Neural cell (in vitro differentiated cells): ENCODE results near the gene PTPRD. TPM values are rescaled to one million over a fixed set of nuclear protein-coding genes. Genes with fewer than 3 reads are reported as not detected.

Experiments
- H2AFZ ChIP-seq: fragments of 200-600, 300-800 bp; sonication (generic), shearing (Covaris generic); 2 replicates; pipeline ENCODE4 v1.6.0; 2014; ENCODE audit warnings: low read depth, mild to moderate bottlenecking, antibody characterized with exemption, low read length, moderate library complexity
- H3F3A ChIP-seq: fragments of 200-600 bp; shearing (Covaris generic); 2 replicates; pipeline ENCODE4 v1.6.1; 2016; ENCODE audit warnings: mild to moderate bottlenecking, moderate library complexity, mixed read lengths, antibody characterized with exemption, low read length; ENCODE audit not compliant: insufficient read depth, poor library complexity, severe bottlenecking
- H3K27ac ChIP-seq: fragments of 200-600, 300-800 bp; sonication (generic), shearing (Covaris generic); 2 replicates; pipeline ENCODE4 v1.5.1; 2014; ENCODE audit warnings: mild to moderate bottlenecking, low read length, moderate library complexity
- H3K27me3 ChIP-seq: fragments of 300-800, 200-600 bp; sonication (generic), shearing (Covaris generic); 2 replicates; pipeline ENCODE4 v1.6.0; 2014; ENCODE audit warnings: mild to moderate bottlenecking, low read depth, low read length, moderate library complexity; ENCODE audit not compliant: insufficient read depth
- H3K36me3 ChIP-seq: fragments of 300-800, 200-600 bp; sonication (generic), shearing (Covaris generic); 2 replicates; pipeline ENCODE4 v1.5.1; 2014; ENCODE audit warnings: mild to moderate bottlenecking, antibody characterized with exemption, low read length, moderate library complexity; ENCODE audit not compliant: insufficient read depth
- H3K4me2 ChIP-seq: fragments of 300-800, 200-600 bp; sonication (generic), shearing (Covaris generic); 2 replicates; pipeline ENCODE4 v1.6.0; 2014; ENCODE audit warnings: mild to moderate bottlenecking, low read length
- H3K4me3 ChIP-seq: fragments of 300-800, 200-600 bp; sonication (generic), shearing (Covaris generic); 2 replicates; pipeline ENCODE4 v1.5.1; 2014; ENCODE audit warnings: mild to moderate bottlenecking, low read length, moderate library complexity
- H3K79me2 ChIP-seq: fragments of 200-600 bp; shearing (Covaris generic); replicated peaks from 2 replicates; pipeline ENCODE4 v1.6.0; 2014; ENCODE audit warnings: mild to moderate bottlenecking, low read length, moderate library complexity; ENCODE audit not compliant: insufficient read depth
- H3K9ac ChIP-seq: fragments of 300-800, 200-600 bp; sonication (generic), shearing (Covaris generic); 2 replicates; pipeline ENCODE4 v1.6.1; 2016; ENCODE audit warnings: mild to moderate bottlenecking, low read length, mixed read lengths
- H3K9me2 ChIP-seq: fragments of 200-600 bp; shearing (Covaris generic); 2 replicates; pipeline ENCODE4 v1.6.1; 2016; ENCODE audit warnings: mild to moderate bottlenecking, low read length, mixed read lengths; ENCODE audit not compliant: insufficient read depth
- H3K9me3 ChIP-seq: fragments of 200-600, 300-800 bp; sonication (generic), shearing (Covaris generic); 2 replicates; pipeline ENCODE4 v1.6.1; 2016; ENCODE audit warnings: mild to moderate bottlenecking, mixed run types, low read length, moderate library complexity, mixed read lengths
- H4K20me1 ChIP-seq: fragments of 200-600 bp; shearing (Covaris generic); 2 replicates; pipeline ENCODE4 v1.6.1; 2016; ENCODE audit warnings: mild to moderate bottlenecking, mixed run types; ENCODE audit not compliant: insufficient read depth
- EP300 ChIP-seq: fragments of 450-650 bp; conservative IDR thresholded peaks from 2 replicates; pipeline ENCODE4 v1.6.1; 2014; ENCODE audit warnings: antibody characterized with exemption, mild to moderate bottlenecking, moderate library complexity; ENCODE audit not compliant: poor library complexity, severe bottlenecking
- EZH2 ChIP-seq: fragments of 200-600, 300-800 bp; shearing (Covaris generic), sonication (generic); IDR thresholded peaks from 2 replicates; pipeline ENCODE4 v1.6.1; 2014; ENCODE audit warnings: antibody characterized with exemption, low read length, borderline replicate concordance, mild to moderate bottlenecking; ENCODE audit not compliant: insufficient read depth, poor library complexity, severe bottlenecking
- MXI1 ChIP-seq: fragments of 450-650 bp; conservative IDR thresholded peaks from 2 replicates; pipeline ENCODE4 v1.6.1; 2014; ENCODE audit warnings: antibody characterized with exemption, mild to moderate bottlenecking; ENCODE audit not compliant: poor library complexity, severe bottlenecking
- POLR2AphosphoS5 ChIP-seq: IDR thresholded peaks from 2 replicates; pipeline ENCODE4 v1.6.1; 2012
- RAD21 ChIP-seq: fragments of 450-650 bp; conservative IDR thresholded peaks from 2 replicates; pipeline ENCODE4 v1.6.1; 2014; ENCODE audit warnings: antibody characterized with exemption, mild to moderate bottlenecking, moderate library complexity
- SMC3 ChIP-seq: fragments of 450-650 bp; conservative IDR thresholded peaks from 2 replicates; pipeline ENCODE4 v1.6.1; 2014; ENCODE audit warnings: antibody characterized with exemption, mild to moderate bottlenecking, moderate library complexity; ENCODE audit not compliant: poor library complexity
- TAF1 ChIP-seq: IDR thresholded peaks from 2 replicates; pipeline ENCODE4 v1.6.1; 2012; ENCODE audit warnings: low read depth
- polyA plus RNA-seq: library from polyadenylated mRNA; depleted of rRNA; stranded (reverse); fragments of >200 nt; gene quantifications from 2 replicates; pipeline ENCODE4 v1.2.3, GENCODE V29; 2014
- TF ChIP-seq, protein P1 (sequence below): IDR thresholded peaks from 2 replicates; pipeline ENCODE4 v1.6.1; 2012; ENCODE audit warnings: borderline replicate concordance
- TF ChIP-seq, protein P2 (sequence below): fragments of 450-650 bp; IDR thresholded peaks from 2 replicates; pipeline ENCODE4 v1.5.1; 2014; ENCODE audit warnings: antibody characterized with exemption, mild to moderate bottlenecking, moderate library complexity; ENCODE audit not compliant: poor library complexity, severe bottlenecking

The PTPRD gene
- polyA plus RNA-seq, 1 donor from 2014 or later = 143 TPM

DNA sequence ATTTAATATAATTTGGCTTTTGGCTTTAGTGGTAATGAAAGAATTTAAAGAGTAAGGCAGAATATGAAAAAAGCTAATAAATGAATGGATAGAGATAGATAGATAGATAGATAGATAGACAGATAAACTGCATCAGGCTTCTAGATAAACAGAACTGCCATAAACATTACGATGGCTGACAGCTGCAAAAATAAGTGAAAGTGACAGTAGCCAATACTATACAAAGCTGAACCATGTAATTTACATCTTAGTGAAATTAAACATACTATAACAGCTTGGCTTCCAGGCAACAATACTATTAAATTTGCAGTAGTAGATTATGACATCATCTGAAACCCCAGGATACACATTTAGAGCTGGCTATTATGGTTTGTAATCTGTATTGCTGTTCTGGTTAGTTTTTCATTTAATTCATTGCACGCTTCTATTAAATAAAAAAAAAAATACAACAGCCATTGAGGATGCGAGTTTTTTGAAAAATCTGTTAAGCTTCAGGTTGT is 1354.8 kb downstream of the PTPRD start:
- Histone ChIP-seq H3K27me3 (no peaks in the 10 kb centered on the region), H3K36me3 (no peaks in the 10 kb centered on the region), H3K79me2 (no peaks in the 10 kb centered on the region), H3F3A (no peaks in the 10 kb centered on the region), H3K4me2 (no peak overlapping the region), H4K20me1 (no peaks in the 10 kb centered on the region), H2AFZ (no peak overlapping the region), H3K9me3 (no peaks in the 10 kb centered on the region), H3K9me2 (no peaks in the 10 kb centered on the region), H3K9ac (no peak overlapping the region), H3K4me3 (no peak overlapping the region), H3K27ac (no peak overlapping the region)
- TF ChIP-seq EP300 (peak; percentile 62), POLR2AphosphoS5 (peak; percentile 35), SMC3 (no peak)

DNA sequence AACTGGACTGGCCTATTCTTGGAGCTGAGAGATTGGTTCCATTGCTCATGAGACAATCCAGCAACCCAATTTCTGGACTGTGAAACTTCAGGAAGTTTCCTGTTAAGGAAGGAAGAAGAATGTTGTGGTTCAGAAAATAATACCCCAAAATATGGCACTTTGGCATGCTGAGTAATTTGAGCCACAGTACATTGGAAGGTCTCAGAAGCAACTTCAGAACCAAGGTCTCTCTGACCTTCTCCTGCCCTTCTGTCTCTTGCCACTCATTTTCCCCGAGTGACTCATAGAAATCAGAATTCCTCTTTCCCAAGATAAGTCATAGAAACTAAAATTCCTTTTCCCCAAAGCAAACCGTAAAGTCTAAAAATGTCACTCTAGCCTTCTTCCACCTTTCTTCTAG is 1366.1 kb downstream of the PTPRD start:
- Histone ChIP-seq H3K9me2 (no peaks in the 10 kb centered on the region), H3K9me3 (no peaks in the 10 kb centered on the region), H3K27ac (no peak overlapping the region), H4K20me1 (no peaks in the 10 kb centered on the region), H3K9ac (no peak overlapping the region), H3K27me3 (no peaks in the 10 kb centered on the region), H3K79me2 (no peaks in the 10 kb centered on the region), H3F3A (no peaks in the 10 kb centered on the region), H2AFZ (no peak overlapping the region), H3K36me3 (no peaks in the 10 kb centered on the region), H3K4me3 (no peak overlapping the region), H3K4me2 (no peak overlapping the region)
- TF ChIP-seq RAD21 (no peak), TAF1 (no peak), POLR2AphosphoS5 (no peak), MXI1 (no peak), EP300 (no peak), EZH2 (no peak), SMC3 (no peak)
- TF ChIP-seq, protein P1, sequence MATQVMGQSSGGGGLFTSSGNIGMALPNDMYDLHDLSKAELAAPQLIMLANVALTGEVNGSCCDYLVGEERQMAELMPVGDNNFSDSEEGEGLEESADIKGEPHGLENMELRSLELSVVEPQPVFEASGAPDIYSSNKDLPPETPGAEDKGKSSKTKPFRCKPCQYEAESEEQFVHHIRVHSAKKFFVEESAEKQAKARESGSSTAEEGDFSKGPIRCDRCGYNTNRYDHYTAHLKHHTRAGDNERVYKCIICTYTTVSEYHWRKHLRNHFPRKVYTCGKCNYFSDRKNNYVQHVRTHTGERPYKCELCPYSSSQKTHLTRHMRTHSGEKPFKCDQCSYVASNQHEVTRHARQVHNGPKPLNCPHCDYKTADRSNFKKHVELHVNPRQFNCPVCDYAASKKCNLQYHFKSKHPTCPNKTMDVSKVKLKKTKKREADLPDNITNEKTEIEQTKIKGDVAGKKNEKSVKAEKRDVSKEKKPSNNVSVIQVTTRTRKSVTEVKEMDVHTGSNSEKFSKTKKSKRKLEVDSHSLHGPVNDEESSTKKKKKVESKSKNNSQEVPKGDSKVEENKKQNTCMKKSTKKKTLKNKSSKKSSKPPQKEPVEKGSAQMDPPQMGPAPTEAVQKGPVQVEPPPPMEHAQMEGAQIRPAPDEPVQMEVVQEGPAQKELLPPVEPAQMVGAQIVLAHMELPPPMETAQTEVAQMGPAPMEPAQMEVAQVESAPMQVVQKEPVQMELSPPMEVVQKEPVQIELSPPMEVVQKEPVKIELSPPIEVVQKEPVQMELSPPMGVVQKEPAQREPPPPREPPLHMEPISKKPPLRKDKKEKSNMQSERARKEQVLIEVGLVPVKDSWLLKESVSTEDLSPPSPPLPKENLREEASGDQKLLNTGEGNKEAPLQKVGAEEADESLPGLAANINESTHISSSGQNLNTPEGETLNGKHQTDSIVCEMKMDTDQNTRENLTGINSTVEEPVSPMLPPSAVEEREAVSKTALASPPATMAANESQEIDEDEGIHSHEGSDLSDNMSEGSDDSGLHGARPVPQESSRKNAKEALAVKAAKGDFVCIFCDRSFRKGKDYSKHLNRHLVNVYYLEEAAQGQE = no peak
- TF ChIP-seq, protein P2, sequence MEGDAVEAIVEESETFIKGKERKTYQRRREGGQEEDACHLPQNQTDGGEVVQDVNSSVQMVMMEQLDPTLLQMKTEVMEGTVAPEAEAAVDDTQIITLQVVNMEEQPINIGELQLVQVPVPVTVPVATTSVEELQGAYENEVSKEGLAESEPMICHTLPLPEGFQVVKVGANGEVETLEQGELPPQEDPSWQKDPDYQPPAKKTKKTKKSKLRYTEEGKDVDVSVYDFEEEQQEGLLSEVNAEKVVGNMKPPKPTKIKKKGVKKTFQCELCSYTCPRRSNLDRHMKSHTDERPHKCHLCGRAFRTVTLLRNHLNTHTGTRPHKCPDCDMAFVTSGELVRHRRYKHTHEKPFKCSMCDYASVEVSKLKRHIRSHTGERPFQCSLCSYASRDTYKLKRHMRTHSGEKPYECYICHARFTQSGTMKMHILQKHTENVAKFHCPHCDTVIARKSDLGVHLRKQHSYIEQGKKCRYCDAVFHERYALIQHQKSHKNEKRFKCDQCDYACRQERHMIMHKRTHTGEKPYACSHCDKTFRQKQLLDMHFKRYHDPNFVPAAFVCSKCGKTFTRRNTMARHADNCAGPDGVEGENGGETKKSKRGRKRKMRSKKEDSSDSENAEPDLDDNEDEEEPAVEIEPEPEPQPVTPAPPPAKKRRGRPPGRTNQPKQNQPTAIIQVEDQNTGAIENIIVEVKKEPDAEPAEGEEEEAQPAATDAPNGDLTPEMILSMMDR = no peak

DNA sequence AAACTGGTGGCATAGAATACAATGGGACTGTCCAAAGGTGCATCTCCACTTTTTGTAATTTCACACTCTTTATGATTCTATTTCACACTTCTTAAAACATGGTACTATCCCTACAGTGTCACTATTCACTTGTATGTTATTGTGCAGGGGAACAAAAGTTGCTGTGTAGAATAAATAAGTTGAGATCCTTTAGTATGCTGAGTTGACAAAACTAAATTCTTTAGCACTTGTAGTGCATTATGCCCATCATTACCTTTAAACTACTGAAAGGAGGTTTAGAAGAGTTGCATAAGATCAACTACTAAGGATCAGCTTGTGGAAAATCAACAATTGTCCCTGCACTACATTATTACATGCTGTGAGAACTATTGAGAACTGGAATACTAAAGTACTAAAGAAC is 1380.9 kb downstream of the PTPRD start:
- Histone ChIP-seq H3K9me2 (no peaks in the 10 kb centered on the region), H3K27ac (no peak overlapping the region), H3K4me2 (no peak overlapping the region), H3K79me2 (no peaks in the 10 kb centered on the region), H2AFZ (no peak overlapping the region), H3K36me3 (no peaks in the 10 kb centered on the region), H3K4me3 (no peak overlapping the region), H3K9ac (no peak overlapping the region), H3F3A (no peaks in the 10 kb centered on the region), H3K9me3 (peaks cover 4% of the 10 kb centered on the region), H3K27me3 (no peaks in the 10 kb centered on the region), H4K20me1 (no peaks in the 10 kb centered on the region)
- TF ChIP-seq MXI1 (no peak), EZH2 (no peak), RAD21 (no peak), POLR2AphosphoS5 (no peak), TAF1 (no peak), EP300 (no peak), SMC3 (no peak)
- TF ChIP-seq, protein P1 = no peak
- TF ChIP-seq, protein P2 = no peak
